Ectodermal cell (in vitro differentiated cells): Measurements from ENCODE around the gene ANO10.
"Not testable (repeated sequence)": the region's sequence is repeated elsewhere in the genome, so short reads cannot be mapped to it uniquely, and the experiment has no call there.

Source experiments
- H3K27ac ChIP-seq: 2 replicates; pipeline ENCODE4 v1.7.0; 2013; ENCODE audit warnings: mild to moderate bottlenecking, low read depth, low read length; ENCODE audit not compliant: insufficient read depth, poor library complexity, severe bottlenecking
- H3K27me3 ChIP-seq: 2 replicates; pipeline ENCODE4 v1.7.0; 2013; ENCODE audit warnings: mild to moderate bottlenecking, low read length; ENCODE audit not compliant: insufficient read depth, control insufficient read depth, poor library complexity, severe bottlenecking
- H3K36me3 ChIP-seq: one replicate; pipeline ENCODE4 v1.7.0; 2013; ENCODE audit warnings: low read length; ENCODE audit not compliant: control insufficient read depth, insufficient read depth
- H3K4me1 ChIP-seq: one replicate; pipeline ENCODE4 v1.7.0; 2013; ENCODE audit warnings: low read length; ENCODE audit not compliant: control insufficient read depth, insufficient read depth
- H3K4me3 ChIP-seq: 2 replicates; pipeline ENCODE4 v1.7.0; 2013; ENCODE audit warnings: low read depth, low read length, control low read depth; ENCODE audit not compliant: insufficient read depth
- H3K9me3 ChIP-seq: 2 replicates; pipeline ENCODE4 v1.7.0; 2013; ENCODE audit warnings: mild to moderate bottlenecking, low read length, moderate library complexity; ENCODE audit not compliant: control insufficient read depth
- WGBS, 2 experiments: methylation state at CpG; one replicate each; pipeline ENCODE4 v1.1.7; 2013; ENCODE audit warnings: missing lambda C conversion rate in 2 of 2; 5-methylcytosine and 5-hydroxymethylcytosine counted together

ANO10 gene

DNA sequence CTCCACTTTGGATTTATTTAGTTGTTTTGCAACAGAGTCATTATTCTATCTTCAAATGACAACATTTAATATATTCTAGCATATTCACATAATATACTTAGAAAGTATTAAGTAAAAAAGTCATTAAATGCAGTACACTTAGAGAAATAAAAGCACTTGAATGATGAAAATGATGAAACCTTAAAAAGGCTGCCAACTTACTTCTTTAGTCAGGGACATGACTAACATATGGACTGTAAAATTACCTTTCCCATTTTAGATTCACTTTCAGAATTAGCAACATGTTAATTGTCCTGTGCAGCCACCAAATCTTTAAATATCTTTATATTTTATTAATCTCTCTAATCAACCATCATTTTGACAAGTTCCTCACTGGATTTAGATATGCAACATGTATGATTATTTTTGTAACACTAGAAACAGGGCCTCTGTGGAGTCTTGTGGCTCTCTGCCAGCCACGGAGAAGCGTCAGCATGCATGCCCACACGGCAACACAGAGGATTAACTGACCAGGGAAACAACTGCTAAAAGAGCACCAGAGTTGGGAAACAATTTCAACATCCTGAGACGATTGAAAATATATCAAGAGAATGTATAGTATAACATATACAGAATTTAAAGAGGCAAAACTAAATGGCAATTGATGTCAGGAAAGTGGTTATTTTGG is 95.7 kb downstream of the ANO10 start:
- Histone ChIP-seq H3K27ac (no peak overlapping the region), H3K27me3 (no peaks in the 10 kb centered on the region), H3K9me3 (no peaks in the 10 kb centered on the region), H3K4me3 (no peak overlapping the region), H3K4me1 (no peaks in the 10 kb centered on the region), H3K36me3 (no peaks in the 10 kb centered on the region)
- WGBS, 2 experiments: 92 to 95% methylated on average over 3 of the region's 4 CpGs

GRCh38 chr3:43525386-43525785 is 96.4 kb downstream of the ANO10 start:
- Histone ChIP-seq H3K27ac (no peak overlapping the region), H3K36me3 (no peaks in the 10 kb centered on the region), H3K27me3 (no peaks in the 10 kb centered on the region), H3K9me3 (no peaks in the 10 kb centered on the region), H3K4me1 (no peaks in the 10 kb centered on the region), H3K4me3 (no peak overlapping the region)
- WGBS, 2 experiments: 86 to 100% methylated on average over 2 of the region's 2 CpGs

GRCh38 chr3:43523454-43524053 is 98.3 kb downstream of the ANO10 start:
- Histone ChIP-seq H3K27ac (no peak overlapping the region), H3K9me3 (no peaks in the 10 kb centered on the region), H3K4me3 (no peak overlapping the region), H3K36me3 (peaks cover 3% of the 10 kb centered on the region), H3K27me3 (no peaks in the 10 kb centered on the region), H3K4me1 (no peaks in the 10 kb centered on the region)
- WGBS, 2 experiments: 96 to 100% methylated on average over 2 to 3 of the region's 3 CpGs

- no peaks in the 10 kb centered on the region for H3K9me3 ChIP-seq
- H3K4me3 ChIP-seq: no peak overlapping the region
- peaks cover 3% of the 10 kb centered on the region for H3K36me3 ChIP-seq
- H3K4me1 ChIP-seq: no peaks in the 10 kb centered on the region
- WGBS, 2 experiments: 93 to 95% methylated on average over 3 of the region's 3 CpGs
- H3K27ac ChIP-seq: no peak overlapping the region
- H3K27me3 ChIP-seq: no peaks in the 10 kb centered on the region
Observed at GRCh38 chr3:43522727-43523362, 99.0 kb downstream of the ANO10 start.

DNA sequence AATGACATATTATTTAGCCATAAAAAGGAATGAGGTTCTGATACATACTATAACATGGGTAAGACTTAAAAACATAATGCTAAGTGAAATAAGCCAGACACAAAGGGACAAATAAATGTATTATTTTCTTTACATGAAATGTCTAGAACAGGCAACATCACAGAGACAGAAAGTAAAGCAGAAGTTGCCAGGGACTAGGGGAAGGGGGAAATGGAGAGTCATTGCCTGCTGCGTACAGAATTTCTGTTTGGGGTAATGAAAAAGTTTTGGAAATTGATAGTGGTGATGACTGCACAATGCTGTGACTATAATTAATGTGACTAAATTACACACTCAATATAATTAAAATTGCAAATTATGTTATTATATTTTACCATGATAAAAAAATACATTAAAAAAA is 99.9 kb downstream of the ANO10 start:
- no peak overlapping the region for H3K27ac ChIP-seq
- no peaks in the 10 kb centered on the region for H3K4me1 ChIP-seq
- H3K27me3 ChIP-seq: no peaks in the 10 kb centered on the region
- peaks cover 3% of the 10 kb centered on the region for H3K36me3 ChIP-seq
- no peak overlapping the region for H3K4me3 ChIP-seq
- H3K9me3 ChIP-seq: no peaks in the 10 kb centered on the region
- WGBS, 2 experiments: 93 to 100% methylated on average over 1 of the region's 1 CpG

DNA sequence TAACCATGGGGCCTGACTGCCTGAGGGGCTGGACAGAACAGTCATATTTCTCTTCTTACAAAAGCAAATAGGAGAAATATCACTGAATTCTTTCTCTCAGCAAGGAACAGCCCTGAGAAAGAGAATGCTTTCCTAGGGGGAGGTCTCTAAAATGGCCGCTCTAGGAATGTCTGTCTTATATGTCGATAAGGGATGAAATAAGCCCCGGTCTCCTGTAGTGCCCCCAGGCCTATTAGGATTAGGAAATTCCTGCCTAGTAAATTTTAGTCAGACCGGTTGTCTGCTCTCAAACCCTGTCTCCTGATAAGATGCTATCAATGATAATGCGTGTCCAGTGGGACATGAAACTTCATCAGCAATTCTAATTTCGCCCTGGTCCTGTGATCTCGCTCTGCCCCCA is 103.3 kb downstream of the ANO10 start:
- not testable (repeated sequence) for H3K4me1 ChIP-seq, H3K9me3 ChIP-seq, H3K27ac ChIP-seq, H3K36me3 ChIP-seq, H3K27me3 ChIP-seq, H3K4me3 ChIP-seq
- 95 to 97% methylated on average over 7 of the region's 7 CpGs for WGBS, 2 experiments

DNA sequence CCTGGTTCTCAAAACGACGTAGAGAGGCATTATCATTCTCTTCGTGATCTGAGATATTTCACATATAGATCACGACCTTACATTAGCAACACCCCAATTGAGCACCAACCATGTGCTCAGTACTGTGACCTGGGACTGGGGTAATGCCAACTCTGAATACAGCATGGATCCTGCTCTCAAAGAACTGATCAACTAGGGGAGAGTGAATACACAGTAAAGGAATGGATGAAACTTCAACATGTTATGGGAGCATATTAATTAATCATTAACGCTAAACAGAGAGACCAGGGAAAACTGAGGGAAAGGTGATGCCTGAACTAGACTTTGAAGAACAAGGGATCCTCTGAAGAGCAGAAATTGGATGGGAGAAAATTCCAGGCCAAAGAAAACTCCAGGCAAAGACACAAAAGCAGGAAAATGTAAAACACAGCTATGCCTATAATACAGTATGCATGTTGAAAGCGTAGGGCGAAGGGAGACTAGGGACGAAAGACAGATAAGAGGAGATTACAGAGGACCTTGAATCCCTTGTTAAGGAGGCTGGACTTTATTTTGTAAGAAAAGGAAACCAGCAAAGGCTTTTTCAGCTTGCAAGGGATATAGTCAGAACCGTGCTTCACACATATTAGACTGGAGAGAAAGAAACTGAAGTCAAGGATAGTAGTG is 105.7 kb downstream of the ANO10 start:
- Histone ChIP-seq H3K4me1 (no peaks in the 10 kb centered on the region), H3K27me3 (no peaks in the 10 kb centered on the region), H3K27ac (no peak overlapping the region), H3K36me3 (peaks cover 3% of the 10 kb centered on the region), H3K9me3 (no peaks in the 10 kb centered on the region), H3K4me3 (no peak overlapping the region)
- 94 to 96% methylated on average over 9 of the region's 9 CpGs for WGBS, 2 experiments

DNA sequence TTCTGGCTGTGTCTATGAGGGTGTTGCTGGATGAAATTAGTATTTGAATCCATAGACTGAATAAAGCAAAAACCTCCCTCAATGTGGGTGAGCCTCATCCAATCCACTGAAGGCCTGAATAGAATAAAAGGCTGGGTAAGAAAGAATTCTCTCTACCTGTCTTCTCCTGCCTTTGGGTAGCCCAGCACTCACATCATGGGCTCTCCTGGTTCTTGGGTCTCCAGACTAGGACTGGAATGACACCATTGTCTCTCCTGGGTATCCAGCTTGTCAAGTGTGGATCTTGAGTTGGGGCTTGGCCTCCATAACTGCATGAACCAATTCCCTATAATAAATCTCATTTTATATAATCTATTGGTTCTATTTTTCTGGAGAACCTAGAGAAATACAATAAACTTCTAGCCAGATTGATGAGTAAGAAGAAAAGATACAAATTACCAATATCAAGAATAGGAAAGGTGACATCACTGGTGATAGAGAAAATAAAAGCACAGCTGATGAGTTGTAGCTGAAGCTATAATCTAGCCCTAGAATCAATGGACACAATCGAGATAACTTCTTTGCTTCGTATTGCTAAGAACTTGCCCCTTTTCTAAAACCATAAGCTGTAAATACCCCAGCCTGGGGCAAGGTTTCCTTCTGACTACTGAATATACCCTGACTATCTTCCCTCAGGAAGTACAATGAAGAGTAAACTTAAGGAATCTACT is 106.4 kb downstream of the ANO10 start:
- Histone ChIP-seq H3K27ac (no peak overlapping the region), H3K4me3 (no peak overlapping the region), H3K27me3 (no peaks in the 10 kb centered on the region), H3K4me1 (no peaks in the 10 kb centered on the region), H3K36me3 (peaks cover 3% of the 10 kb centered on the region), H3K9me3 (no peaks in the 10 kb centered on the region)
- 89 to 92% methylated on average over 2 of the region's 2 CpGs for WGBS, 2 experiments

DNA sequence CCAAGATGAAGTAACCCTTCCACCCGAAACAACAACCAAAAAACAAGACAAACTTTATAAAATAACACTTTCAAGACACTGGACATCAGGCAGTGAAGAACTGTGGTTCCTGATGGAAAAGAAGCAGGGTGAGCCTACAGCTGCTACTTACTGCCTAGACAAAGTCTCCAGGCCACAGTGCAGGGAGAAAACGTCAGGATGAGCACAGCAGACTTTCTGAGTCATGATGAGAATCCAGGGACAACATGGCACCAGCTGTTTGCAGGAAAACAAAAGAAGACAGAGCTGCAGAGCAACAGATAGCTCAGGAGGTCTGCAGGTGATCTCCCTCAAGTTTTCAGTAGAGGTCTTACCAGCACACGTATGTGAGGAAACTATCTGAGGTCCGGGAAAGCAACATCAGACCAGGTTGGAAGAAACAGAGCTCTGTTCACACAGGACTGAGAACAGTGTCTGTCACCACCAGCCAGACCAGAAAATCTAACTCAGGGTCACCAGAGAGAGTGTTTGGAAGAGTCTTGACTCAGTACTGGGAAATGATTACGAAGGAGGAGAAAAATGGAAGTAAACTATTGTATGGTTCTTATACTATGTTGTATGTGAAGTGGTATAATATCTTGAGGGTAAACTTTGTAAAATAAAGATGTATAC is 108.9 kb downstream of the ANO10 start:
- 88 to 92% methylated on average over 5 of the region's 5 CpGs for WGBS, 2 experiments
- H3K27ac ChIP-seq: no peak overlapping the region

More for the DNA sequence above, 108.9 kb downstream of the ANO10 start:
- H3K4me1 ChIP-seq: no peaks in the 10 kb centered on the region
- H3K27me3 ChIP-seq: no peaks in the 10 kb centered on the region
- H3K4me3 ChIP-seq: no peak overlapping the region
- H3K36me3 ChIP-seq: no peaks in the 10 kb centered on the region
- H3K9me3 ChIP-seq: no peaks in the 10 kb centered on the region
